ENCODE data around the gene OLFM1.
"Not testable (repeated sequence)": the region's sequence is repeated elsewhere in the genome, so short reads cannot be mapped to it uniquely, and the experiment has no call there.

Gene OLFM1

DNA sequence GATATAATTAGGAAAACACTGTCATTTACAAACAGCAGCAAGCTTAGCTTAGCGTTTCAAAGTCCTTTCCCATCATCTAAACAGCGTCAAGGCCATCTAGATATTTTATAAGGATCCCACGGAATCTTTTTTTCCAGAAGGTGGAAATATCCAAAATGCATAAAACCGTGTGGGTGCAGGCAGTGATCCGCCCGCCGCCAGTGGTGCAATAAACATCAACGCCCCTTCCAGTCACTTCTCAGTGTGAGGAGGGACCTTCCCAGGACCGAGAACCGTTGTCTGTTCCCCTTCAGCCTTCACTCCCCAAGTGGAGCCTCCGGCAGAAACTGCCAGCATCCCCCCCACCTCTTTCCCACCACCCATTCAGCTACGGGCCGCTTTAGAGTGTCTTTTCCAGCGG lies 22.9 kb downstream of the OLFM1 start:
- no peak for DNase-seq

DNA sequence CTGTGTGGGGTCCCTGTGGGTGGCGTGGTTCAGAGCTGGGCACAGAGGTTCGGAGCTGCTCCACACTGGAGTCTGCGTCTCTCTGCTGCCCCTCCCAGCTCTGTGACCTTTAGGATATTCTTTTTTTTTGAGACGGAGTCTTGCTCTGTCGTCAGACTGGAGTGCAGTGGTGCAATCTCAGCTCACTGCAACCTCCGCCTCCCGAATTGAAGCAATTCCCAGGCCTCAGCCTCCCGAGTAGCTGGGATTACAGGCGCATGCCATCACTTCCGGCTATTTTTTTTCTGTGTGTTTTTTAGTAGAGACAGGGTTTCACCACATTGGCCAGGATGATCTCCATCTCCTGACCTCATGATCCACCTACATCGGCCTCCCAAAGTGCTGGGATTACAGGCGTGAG lies 24.1 kb downstream of the OLFM1 start:
- DNase-seq: not testable (repeated sequence)

DNA sequence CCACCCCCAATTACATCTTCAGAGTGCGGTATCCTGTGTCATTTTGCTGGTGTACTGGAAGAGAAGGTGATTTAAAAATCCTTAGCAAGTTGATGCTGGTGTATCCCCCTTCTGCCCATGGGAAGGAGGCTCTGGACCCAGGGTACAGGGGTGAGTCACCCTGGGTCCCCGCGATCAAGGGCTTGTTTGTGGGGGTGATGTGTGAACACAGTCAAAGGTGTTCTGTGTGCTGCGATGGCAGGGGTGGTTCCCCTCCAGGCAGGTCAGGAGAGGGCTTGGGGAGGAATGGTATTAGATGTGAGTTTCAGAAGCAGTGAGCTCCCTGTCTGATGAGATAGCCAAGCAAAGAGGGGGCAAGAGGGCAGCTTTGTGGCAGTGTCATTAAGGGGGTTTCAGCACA lies 28.9 kb downstream of the OLFM1 start:
- no peak for DNase-seq

- DNase-seq: no peak
Measured at GRCh38 chr9:135116881-135117280, 29.4 kb downstream of the OLFM1 start.

- DNase-seq: no peak
Measured at GRCh38 chr9:135117281-135117680, 29.8 kb downstream of the OLFM1 start.

DNA sequence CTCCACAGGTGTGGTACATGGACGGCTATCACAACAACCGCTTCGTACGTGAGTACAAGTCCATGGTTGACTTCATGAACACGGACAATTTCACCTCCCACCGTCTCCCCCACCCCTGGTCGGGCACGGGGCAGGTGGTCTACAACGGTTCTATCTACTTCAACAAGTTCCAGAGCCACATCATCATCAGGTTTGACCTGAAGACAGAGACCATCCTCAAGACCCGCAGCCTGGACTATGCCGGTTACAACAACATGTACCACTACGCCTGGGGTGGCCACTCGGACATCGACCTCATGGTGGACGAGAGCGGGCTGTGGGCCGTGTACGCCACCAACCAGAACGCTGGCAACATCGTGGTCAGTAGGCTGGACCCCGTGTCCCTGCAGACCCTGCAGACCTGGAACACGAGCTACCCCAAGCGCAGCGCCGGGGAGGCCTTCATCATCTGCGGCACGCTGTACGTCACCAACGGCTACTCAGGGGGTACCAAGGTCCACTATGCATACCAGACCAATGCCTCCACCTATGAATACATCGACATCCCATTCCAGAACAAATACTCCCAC lies 32.1 kb downstream of the OLFM1 start:
- no peak for DNase-seq

- no peak for DNase-seq
Measured at GRCh38 chr9:135120249-135120648, 32.8 kb downstream of the OLFM1 start.

- no peak for DNase-seq
Measured at GRCh38 chr9:135122316-135122715, 34.8 kb downstream of the OLFM1 start.

DNA sequence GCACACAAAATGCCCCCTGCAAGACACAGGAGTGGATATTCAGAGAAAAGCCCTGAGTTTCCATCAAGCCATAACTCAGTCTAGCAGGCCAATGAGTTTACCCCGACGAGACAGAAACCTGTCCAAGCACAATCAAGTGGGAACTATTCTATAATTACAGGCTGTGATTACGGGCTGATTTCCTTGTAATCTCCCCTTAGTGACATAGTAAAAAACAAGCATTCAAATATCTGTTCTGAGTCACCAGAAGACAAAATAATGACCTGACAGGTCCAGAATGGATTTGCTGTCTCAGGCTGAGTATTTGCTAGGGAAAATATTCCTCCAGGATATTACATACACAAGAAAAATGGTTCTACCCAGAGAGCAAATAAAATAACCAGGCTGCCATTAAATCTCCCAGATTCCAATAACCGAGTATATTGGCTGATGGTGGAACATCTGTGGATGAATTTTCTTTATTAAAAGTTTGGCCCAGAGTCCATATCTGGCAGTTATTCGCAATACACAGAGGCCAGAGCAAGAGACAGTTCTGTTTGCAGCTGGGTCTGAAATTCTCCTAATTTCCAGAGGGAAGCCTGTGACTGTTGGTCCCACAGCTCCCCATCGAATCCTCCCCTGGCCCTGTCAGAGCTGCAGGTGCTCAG lies 35.8 kb downstream of the OLFM1 start:
- no peak for DNase-seq

- DNase-seq: no peak
Measured at GRCh38 chr9:135123773-135124134, 36.3 kb downstream of the OLFM1 start.

- no peak for DNase-seq
Measured at GRCh38 chr9:135126451-135127187, 39.2 kb downstream of the OLFM1 start.

DNA sequence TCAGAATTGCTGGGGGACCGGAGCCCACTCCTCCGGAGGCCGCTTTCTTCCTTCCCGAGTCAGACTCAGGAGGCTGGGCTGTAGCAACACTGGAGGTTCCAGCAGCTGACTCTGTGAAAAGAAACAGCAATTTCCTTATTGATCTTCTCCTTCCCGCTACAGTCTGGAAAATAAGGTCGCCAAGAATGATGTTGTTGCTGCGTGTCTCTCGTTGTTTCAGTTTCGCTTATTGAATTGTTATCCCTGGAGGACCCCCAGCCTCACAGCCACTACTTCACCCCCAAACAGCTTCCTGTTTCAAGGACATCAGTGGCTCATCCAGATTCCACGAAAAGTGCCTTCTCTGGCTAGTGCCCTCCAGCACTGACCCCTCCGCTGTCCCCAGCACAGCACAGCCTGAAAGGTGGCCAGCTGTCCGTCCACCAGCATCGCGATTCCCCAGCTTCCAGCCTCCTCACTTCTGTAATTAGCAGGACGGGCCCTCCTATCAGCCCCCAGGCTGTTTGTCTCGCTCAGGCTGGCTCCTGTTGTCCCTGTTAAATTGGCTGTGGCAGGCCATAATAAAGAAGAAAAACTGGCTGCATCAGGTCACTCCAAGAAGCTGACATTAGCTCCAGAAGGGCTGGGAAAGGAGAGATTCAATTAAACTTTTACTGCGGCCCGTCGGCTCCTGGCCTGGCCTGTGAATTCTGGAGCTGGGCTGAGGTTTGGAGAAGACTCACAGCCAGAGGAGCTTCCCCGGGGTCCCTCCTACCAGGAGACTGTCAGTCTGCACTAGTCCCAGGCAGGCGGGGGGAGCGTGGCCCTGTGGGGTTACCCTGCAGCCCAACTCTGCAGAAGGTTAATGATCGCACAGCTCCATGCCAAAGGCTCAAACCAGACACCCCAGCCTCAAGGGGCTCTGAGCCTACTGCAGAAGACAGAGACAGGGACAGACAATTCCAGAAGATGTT lies 40.5 kb downstream of the OLFM1 start:
- no peak for DNase-seq

GRCh38 chr9:135129137-135129695 lies 41.7 kb downstream of the OLFM1 start:
- DNase-seq: no peak

- no peak for DNase-seq
Measured at GRCh38 chr9:135130207-135130976, 42.9 kb downstream of the OLFM1 start.

DNA sequence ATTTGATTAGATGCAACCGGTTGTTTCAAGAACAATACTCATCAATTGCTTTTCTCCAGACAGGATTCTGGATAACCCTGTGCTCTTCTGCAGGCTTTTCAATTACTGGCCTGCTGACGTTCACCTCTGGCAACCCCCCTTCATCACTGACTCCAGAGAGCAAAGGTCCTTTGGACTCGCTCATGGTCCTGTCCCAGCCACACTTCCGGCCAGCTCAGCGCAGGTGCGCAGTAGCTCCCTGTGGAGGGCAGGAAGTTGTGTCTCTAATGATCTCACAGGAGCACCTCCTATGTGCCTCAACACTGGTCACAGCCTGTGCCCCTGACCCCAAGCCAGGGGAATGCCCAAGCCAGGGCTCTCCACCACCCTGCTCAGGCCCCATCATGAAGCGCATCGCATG lies 44.0 kb downstream of the OLFM1 start:
- no peak for DNase-seq

- DNase-seq: no peak
Measured at GRCh38 chr9:135132008-135132407, 44.5 kb downstream of the OLFM1 start.

- DNase-seq: no peak
Measured at GRCh38 chr9:135134268-135135022, 47.0 kb downstream of the OLFM1 start.

- DNase-seq: no peak
Measured at GRCh38 chr9:135135171-135135928, 47.9 kb downstream of the OLFM1 start.

- no peak for DNase-seq
Measured at GRCh38 chr9:135135929-135136315, 48.5 kb downstream of the OLFM1 start.

DNA sequence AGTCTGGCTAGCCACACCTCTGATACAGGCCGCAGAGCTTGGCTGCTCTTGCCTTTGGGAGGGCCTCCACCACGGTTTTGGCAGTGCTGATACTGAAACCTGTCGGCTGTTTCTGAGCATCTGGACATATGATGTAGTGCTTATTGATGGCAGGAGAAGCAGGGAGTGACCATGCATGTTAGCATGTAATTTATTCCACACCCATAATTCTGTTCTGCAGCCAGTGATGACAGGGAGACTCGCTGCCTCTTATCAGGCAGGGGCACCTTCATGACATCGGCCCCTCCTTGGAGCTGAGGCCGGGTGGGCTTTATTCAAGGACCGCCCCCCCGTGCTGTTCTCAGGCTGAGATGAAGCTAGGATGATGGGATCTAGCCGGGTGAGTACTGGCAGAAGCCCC lies 49.0 kb downstream of the OLFM1 start:
- DNase-seq: no peak

Measured in kidney glomerular epithelial cell (primary cell).